Measurements from ENCODE around the gene TAS2R8.
"Not testable (repeated sequence)": the region's sequence is repeated elsewhere in the genome, so short reads cannot be mapped to it uniquely, and the experiment has no call there.

TAS2R8 gene, protein sequence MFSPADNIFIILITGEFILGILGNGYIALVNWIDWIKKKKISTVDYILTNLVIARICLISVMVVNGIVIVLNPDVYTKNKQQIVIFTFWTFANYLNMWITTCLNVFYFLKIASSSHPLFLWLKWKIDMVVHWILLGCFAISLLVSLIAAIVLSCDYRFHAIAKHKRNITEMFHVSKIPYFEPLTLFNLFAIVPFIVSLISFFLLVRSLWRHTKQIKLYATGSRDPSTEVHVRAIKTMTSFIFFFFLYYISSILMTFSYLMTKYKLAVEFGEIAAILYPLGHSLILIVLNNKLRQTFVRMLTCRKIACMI

DNA sequence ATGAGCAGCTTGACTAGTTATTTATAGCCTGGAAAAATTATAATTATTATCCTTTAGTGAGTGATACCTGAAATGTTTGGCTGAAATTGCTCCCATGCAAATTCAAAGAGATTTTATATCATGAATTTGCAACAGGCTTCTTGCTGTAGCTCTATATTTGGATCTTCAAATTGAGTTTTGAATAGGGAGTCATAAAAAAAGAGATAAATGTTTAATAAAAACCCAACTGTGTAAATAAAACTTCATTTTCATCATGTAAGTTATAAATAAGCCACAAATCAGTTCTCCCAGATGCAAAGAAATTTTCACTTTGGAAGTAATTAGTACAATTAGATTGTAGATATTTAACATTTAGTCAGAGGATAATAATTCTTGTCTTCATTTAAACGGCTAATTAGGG lies at the start of gene TAS2R8:
TSS of gene TAS2R8 (minus strand) at position 101 of the 400 bp plus-strand sequence. CDS start 306 bp downstream, outside the sequence.
- no peak for DNase-seq

DNA sequence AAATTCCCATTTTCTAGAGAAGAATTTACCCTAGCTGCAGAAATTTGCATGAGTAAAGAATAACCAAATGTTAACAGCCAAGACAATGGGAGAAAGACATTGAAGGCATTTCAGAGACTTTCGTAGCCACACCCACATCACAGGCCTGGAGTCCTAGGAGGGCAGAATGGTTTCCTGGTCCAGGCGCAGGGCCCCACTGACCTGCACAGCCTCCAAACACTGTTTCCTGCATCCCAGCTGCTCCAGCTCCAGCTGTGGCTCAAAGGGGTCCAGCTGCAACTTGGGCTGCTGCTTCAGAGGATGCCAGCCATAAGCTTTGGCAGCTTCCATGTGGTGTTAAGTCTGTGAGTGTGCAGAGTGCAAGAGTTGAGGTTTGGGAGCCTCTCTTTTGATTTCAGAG lies 48.7 kb upstream of the TAS2R8 start:
- no peak for DNase-seq

- DNase-seq, result no peak
Observed at GRCh38 chr12:10853776-10854175, 46.7 kb upstream of the TAS2R8 start.

DNA sequence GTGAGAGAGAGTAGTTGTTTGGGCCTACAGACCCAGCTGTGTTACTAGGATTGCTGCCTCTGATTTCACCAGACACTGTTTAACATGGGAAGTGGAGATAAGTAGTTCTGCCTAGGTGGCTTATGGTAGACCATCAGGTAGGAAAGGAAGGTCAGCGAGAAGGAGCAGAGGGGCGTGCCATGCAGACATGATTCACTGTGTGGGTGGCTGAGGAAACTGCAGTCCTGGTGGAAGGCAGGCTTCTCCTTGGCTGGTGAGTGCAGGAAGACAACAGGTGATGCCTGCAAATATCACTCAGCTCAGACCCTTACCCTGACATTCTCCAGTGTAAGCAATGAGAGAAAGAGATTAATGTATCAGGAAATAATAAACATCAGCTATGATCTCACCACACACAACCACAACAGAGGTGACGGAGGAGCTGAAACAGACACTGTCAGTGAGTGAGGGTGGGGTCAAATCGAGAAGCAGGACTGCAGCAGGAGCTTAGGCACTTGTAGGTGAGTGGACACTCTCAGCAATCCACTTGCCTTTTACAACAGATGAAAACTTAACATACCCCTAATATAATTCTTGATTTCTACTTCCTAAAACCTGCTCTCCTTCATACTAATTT lies 44.3 kb upstream of the TAS2R8 start:
- DNase-seq, result no peak

- DNase-seq, result peak in 1 of 2 donors; percentile 26
Observed at GRCh38 chr12:10849425-10849878, 42.4 kb upstream of the TAS2R8 start, which contains the start of gene PRR4. PRR4 (minus strand) TSS chr12:10849475; CDS start chr12:10849437, 38 bp downstream.

DNA sequence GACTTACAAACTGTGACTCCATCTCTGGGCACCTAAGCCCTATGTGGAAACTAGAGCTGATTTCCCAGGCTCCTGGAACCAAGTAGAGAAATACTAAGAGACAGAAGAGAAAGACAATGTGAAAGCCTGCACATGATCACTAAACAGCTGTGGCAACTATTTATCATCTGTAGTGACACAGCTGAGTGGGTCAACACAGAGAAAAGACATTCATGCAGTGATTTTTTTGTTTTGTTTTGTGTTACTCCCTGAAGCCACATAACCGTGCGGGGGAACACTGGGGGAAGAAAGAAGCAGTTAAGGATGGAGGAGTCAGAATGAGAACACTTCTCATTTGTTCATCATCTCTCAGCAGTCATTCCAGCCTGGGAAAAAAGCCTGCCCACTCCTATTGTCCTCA lies 40.7 kb upstream of the TAS2R8 start:
- no peak for DNase-seq

DNA sequence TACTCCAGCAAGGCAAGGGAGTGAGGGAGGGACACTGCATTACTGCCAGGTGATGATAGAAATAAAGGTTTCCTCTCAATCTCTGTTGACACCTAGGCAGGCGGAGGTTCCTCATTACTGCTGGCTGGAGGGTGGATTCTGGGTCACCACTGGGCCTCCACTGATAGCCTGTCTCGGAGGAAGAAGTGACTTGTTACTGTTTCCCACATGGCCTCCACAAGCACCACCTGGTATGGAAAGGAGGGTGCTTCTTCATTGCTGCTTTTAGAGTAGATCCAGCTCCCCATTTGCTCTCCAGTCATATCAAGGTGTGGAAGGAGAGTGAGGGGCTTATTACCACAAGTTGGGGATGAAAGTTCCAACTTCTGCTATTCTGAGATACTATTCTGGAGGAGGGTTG lies 35.8 kb upstream of the TAS2R8 start:
- DNase-seq, result no peak

DNA sequence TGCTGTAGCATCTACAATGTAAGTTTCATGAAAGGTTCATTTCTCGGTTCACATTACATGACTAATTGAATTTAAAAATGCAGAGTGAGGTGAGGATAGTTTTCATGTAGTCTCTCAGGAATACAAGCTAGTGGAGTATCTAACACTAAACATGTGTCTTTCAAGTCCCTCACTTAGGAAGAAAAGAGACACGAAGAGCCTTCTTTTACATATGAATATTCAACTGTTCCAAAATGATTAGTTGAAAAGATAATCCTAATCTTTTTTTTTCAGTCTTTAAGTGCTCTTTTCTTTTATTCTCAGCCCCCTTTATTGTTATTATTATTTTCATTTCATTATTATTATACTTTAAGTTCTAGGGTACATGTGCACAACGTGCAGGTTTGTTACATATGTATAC lies 31.4 kb upstream of the TAS2R8 start:
- no peak for DNase-seq

DNA sequence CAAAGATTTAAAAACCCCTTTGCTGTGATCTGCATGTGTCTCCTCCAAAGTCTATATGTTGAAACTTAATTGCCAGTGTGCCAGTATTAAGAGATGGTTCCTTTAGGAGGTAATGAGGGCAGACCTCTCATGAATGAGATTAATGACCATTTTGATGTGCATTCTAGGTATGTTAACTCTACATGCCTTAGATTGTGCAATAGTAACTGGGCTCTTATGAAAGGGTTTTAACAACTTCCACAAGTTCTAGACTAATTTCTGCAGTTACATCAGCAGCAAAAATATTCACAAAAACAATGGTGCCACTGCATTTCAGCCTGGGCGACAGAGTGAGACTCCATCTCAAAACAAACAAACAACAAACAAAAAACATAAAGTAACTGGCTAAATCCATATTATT lies 22.9 kb upstream of the TAS2R8 start:
- DNase-seq, result no peak

DNA sequence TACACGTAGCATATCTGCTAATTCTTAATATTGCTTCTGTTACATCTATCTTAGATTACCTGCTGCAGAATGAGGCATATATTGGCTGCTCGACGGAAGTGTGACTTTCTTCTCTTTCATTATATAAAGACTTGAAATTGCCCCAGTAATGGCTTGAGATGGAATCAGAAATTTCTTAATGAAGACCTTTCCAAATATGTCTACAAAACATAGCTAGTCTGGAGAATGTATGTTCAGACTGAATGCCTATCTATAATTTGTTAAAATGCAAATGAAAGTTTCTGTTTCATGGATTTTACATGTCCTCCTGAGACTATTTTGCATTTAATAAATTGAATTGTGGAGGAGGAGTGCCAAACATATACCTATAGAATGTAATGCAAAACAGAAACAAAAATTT lies 19.2 kb upstream of the TAS2R8 start, which contains the start of gene TAS2R10:
TSS of gene TAS2R10 (minus strand) at position 101 of the 400 bp plus-strand sequence. CDS start at position 12, 89 bp downstream.
- DNase-seq, result no peak

- no peak for DNase-seq
Observed at GRCh38 chr12:10824957-10825356, 17.9 kb upstream of the TAS2R8 start.

- no peak for DNase-seq
Observed at GRCh38 chr12:10811883-10812536, 4.9 kb upstream of the TAS2R8 start.

DNA sequence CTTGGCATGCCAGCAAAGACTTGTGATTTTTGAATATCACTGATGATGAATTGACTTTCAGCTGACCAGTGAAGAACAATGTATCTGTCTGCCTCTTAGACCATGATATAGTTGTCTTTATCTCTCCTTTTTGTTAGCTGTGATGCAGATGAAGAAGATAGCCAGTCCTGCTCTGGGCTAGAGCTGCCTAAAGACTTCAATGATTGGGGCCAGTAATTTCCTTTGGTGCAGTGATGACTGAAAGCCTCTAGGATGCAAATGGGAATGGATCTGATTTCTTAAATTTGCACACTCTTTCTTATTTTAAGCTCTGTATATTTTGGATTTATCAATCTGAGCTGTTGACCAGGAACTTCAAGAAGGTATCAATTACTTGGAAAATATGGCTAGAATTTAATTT lies 3.0 kb upstream of the TAS2R8 start, which contains the start of gene TAS2R9:
TSS of gene TAS2R9 (minus strand) at position 101 of the 400 bp plus-strand sequence. CDS start at position 8, 93 bp downstream.
- DNase-seq, result no peak

DNA sequence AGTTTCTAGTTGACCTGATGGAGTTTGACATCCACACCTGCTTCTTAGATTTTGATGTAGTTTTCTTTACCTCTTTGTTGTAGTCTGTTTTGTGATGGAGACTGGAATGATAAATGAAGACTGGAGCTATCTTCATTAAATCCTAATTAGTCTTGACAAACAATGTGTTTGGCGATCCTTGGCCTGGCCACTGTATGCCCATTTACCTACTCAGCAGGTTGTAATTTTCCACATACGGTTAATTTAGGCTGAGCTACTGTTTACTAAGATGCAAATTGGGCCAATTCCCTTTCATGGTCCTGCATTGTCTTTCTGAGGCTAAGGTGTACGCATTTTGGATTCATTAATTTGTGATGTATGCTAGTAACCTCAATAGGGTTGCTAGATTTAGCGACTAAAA lies 4.5 kb downstream of the TAS2R8 start, which contains the start of gene TAS2R7:
TSS of gene TAS2R7 (minus strand) at position 41 of the 400 bp plus-strand sequence. CDS start 57 bp downstream, outside the sequence.
- DNase-seq, result no peak

GRCh38 chr12:10801741-10802140 lies 5.3 kb downstream of the TAS2R8 start:
- DNase-seq, result no peak

GRCh38 chr12:10794222-10794621 lies 12.9 kb downstream of the TAS2R8 start:
- no peak for DNase-seq

GRCh38 chr12:10791769-10792168 lies 15.3 kb downstream of the TAS2R8 start:
- not testable (repeated sequence) for DNase-seq

DNA sequence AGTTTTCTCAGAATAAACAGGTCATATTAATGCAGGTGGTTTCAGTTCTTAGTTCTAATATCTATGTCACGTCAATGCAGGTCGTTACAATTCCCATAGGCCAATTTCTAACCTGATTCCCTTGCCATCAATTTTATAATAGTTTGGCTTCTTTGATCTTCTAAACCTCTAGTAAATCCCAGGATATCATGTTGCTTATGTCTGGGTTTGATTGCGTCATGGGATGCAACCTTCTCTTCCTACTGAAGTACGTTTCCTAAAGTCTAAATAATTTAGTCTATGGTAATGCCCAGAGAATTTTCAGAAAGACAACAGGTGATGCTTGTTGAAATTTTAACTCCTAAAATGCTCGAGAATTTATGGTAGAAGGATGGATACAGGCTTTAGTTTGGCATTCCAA lies 23.8 kb downstream of the TAS2R8 start:
- DNase-seq, result no peak

GRCh38 chr12:10779103-10779502 lies 28.0 kb downstream of the TAS2R8 start:
- DNase-seq, result no peak

DNA sequence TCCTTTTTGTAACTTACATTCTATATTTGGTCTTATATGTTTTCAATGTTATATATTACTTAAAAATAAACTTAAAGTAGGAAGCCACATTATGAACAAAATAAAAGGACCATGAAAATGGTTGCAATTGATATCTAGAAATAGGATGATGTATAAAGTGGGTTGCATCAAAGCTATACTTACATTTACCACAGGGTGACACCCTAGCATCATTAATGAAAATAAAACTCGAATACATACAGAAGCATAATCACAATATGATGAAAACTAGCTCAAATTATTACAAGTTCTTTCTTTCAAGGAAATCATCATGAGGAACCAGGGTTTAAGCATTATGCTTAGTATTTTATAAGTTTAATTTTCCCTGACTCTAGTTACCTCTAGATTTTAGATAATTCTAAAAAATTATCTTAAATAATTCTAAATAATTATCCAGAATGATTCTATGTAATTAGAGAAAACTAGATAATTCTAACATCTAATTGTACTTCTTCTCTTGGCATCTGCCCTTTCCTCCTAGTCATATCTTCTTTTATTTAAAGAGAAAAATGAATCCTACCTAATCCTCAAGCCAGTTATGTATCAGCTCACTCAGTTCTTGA lies 35.9 kb downstream of the TAS2R8 start:
- peak in 1 of 2 donors; percentile 58 for DNase-seq

DNA sequence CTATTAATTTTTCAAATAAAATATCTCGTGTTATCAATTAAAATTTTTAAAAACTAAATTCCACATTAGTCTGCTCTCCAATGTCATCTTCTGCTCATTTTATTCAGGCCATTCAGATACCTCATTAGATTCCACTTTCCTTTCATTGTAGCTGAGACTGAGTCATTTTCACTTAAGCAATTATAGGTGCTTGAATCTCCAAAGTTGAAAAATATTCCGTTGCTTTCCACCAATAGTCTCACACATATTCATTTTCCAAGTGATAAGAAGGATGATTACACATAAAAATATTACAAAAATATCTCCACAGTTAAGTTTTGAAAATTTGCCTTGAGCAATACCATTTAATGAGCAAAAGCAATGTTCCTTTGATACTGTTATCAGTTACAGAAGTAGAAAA lies 47.4 kb downstream of the TAS2R8 start:
- no peak for DNase-seq

DNA sequence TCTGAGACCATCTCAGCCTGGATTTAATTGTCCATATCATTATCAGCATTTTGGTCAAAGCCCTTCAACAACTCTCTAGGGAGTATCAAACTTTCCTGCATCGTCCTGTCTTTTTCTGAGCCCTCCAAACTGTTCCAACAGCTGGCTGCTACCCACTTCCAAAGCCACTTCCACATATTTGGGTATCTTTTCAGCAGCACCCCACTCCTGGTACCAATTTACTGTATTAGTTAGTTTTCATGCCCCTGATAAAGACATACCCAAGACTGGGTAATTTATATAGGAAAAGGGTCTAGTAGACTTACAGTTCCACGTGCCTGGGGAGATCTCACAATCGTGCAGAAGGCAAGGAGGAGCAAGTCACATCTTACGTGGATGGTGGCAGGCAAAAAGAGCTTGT lies 50.9 kb downstream of the TAS2R8 start:
- no peak for DNase-seq

Data from CD4-positive, alpha-beta T cell treated with Interleukin-1 beta for 1 hour (primary cell).